Tibial artery (tissue), 4 donors: ENCODE results near the gene ZNF182.
"Not testable (repeated sequence)": the region's sequence is repeated elsewhere in the genome, so short reads cannot be mapped to it uniquely, and the experiment has no call there.

Experiments
- DNase-seq, 2 donors: peaks; one replicate each; pipeline ENCODE4 v3.0.0-alpha.2; 2019
- H3K27ac ChIP-seq, 2 donors: fragments of 200-600 bp; sonication (generic) in 1 of 2; 1 replicate in 1 of 2; 2 replicates in 1 of 2; pipeline ENCODE4 v1.5.1; 2018 to 2019; ENCODE audit warnings: mild to moderate bottlenecking in 1 of 2
- H3K27me3 ChIP-seq, 2 donors: fragments of 200-600 bp; sonication (generic) in 1 of 2; one replicate each; pipeline versions ENCODE4 v1.5.1 to v1.6.0; 2016 to 2019
- H3K36me3 ChIP-seq, 3 donors: fragments of 200-600 bp; sonication (generic) in 2 of 3; one replicate each; pipeline ENCODE4 v1.5.1; 2016 to 2019; ENCODE audit warnings: mild to moderate bottlenecking in 2 of 3
- H3K4me1 ChIP-seq, 4 donors: fragments of 200-600 bp; sonication (generic) in 2 of 4; 1 replicate in 3 of 4; 2 replicates in 1 of 4; pipeline ENCODE4 v1.5.1; 2016 to 2019
- H3K4me3 ChIP-seq, 2 donors: fragments of 200-600 bp; sonication (generic) in 1 of 2; 1 replicate in 1 of 2; 2 replicates in 1 of 2; pipeline ENCODE4 v1.5.1; 2018 to 2019; ENCODE audit warnings: mild to moderate bottlenecking in 2 of 2
- H3K9me3 ChIP-seq, 3 donors: fragments of 200-600 bp; sonication (generic) in 1 of 3; one replicate each; pipeline ENCODE4 v1.5.1; 2016 to 2019
- intact Hi-C: fragments of 100-400 bp; cut with DNase I; formaldehyde crosslinking; loops from one replicate; pipeline ENCODE4 v1.15.0; 2023; ENCODE audit warnings: low total_unique reads
- TF ChIP-seq, protein P1 (sequence below), 2 experiments: fragments of 200-600 bp in 1 of 2; fragments of 450-650 bp in 1 of 2; IDR thresholded peaks; one replicate each; pipeline ENCODE4 v1.5.1; 2017 to 2019; ENCODE audit warnings: antibody characterized with exemption in 2 of 2, mild to moderate bottlenecking in 1 of 2, moderate library complexity in 1 of 2

ZNF182 gene

DNA sequence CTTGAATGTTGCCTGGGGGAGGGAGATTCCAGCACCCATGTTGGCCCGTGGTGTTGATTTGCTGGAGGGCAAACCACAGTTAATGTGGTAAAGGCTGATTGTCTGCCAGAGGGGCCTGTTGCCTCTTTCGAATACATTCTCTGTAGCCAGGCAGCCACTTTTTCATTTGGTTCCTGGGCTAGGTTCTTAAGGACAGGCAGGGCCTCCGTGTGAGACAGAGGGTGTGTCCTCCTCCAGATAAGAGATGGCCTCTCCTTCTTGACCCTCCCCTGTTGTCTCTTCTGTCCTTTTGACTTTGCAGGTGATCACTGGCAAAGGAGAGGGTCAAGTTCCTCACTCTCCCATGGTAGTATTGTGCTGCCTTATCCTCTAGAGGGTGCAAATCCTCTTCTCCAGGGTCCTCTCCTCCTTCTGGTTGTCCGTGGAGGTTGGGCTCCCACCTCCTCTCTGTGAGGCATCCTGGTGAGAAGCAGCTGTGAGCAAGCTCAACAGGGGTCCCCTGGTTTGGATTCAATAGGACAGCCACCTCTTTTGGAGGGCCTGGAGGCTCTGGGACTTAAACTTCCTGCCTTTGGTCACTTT is 44.9 kb downstream of the ZNF182 start:
- H3K27ac ChIP-seq = no peak overlapping the region
- intact Hi-C loops = no loop called here

GRCh38 chrX:47958206-47958605 is 45.6 kb downstream of the ZNF182 start:
- intact Hi-C loops, H3K36me3 ChIP-seq, H3K9me3 ChIP-seq, H3K27ac ChIP-seq, H3K27me3 ChIP-seq, H3K4me3 ChIP-seq, DNase-seq, H3K4me1 ChIP-seq: not testable (repeated sequence)

More for the DNA sequence above, 44.9 kb downstream of the ZNF182 start:
- H3K4me1 ChIP-seq = no peaks in the 10 kb centered on the region
- H3K36me3 ChIP-seq = no peaks in the 10 kb centered on the region
- H3K4me3 ChIP-seq = no peak overlapping the region
- no peaks in the 10 kb centered on the region for H3K9me3 ChIP-seq
- TF ChIP-seq, protein P1, sequence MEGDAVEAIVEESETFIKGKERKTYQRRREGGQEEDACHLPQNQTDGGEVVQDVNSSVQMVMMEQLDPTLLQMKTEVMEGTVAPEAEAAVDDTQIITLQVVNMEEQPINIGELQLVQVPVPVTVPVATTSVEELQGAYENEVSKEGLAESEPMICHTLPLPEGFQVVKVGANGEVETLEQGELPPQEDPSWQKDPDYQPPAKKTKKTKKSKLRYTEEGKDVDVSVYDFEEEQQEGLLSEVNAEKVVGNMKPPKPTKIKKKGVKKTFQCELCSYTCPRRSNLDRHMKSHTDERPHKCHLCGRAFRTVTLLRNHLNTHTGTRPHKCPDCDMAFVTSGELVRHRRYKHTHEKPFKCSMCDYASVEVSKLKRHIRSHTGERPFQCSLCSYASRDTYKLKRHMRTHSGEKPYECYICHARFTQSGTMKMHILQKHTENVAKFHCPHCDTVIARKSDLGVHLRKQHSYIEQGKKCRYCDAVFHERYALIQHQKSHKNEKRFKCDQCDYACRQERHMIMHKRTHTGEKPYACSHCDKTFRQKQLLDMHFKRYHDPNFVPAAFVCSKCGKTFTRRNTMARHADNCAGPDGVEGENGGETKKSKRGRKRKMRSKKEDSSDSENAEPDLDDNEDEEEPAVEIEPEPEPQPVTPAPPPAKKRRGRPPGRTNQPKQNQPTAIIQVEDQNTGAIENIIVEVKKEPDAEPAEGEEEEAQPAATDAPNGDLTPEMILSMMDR (IDR thresholded peaks at IDR 0.05) = no peak
- no peak for DNase-seq
- no peaks in the 10 kb centered on the region for H3K27me3 ChIP-seq

DNA sequence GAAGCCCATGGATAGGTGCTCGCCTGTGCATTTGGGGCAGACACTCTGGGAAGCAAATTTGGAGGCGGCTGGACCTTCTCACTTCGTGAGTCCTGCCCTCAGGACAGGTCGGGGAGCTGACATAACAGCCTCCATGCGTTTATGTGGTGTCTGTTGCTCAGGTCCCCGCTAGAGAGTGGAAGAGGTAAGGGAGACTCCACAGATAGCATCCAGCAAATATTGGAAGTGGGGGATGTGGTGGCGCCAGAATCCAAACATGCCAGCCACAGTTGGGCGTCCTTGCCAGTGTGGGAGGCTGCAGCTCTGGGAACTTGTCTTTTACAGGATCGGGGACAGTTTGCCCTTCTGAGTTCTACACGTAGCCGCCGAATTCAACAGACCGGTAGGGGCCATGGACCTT is 47.8 kb downstream of the ZNF182 start:
- Histone ChIP-seq H3K4me3 (no peak overlapping the region), H3K36me3 (no peaks in the 10 kb centered on the region), H3K9me3 (peaks cover 0 to 13% (median 6%) of the 10 kb centered on the region in 3 donors), H3K27ac (no peak overlapping the region), H3K4me1 (no peaks in the 10 kb centered on the region), H3K27me3 (no peaks in the 10 kb centered on the region)
- TF ChIP-seq, protein P1 (IDR thresholded peaks at IDR 0.05) = no peak
- intact Hi-C loops = no loop called here
- no peak for DNase-seq

DNA sequence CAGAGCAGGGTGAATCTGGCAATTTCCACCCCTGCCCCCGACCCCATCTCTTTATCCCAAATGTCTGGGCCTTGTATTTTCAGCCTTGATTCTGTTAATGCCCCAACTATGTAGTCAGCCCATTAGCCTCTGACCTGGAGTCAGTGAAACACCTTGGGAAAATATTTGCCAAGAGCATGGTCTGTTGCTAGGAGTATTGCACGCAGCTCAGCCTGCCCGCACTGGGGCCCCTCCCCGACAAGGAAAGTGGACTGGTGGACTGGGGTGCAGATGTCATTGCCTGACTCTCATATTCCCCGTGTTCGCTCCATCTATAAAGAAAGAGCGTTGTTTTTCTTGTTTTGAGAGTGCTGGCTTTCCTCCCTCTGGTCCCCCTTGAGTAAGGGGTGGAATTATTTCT is 48.5 kb downstream of the ZNF182 start:
- H3K27me3 ChIP-seq, H3K4me1 ChIP-seq, DNase-seq, H3K27ac ChIP-seq, intact Hi-C loops, H3K4me3 ChIP-seq, H3K36me3 ChIP-seq: not testable (repeated sequence)
- H3K9me3 ChIP-seq = peaks cover 0 to 18% (median 6%) of the 10 kb centered on the region in 3 donors

DNA sequence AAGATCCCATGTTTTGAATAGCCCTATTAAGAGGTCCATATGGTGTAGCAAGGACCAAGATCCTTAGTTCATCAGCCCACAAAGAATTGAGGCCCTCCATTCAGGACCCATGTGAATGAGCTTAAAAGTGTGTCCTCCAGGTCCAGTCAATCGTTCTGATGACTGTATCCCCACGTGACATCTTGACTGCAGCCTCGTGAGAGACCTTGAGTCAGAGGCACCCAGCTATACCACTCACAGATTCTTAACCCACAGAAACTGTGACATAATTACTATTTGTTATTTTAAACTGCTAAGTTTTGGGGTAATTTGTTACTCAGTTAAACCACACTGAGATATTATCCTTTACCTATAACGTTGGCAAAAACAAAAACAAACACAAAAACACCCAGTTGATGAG is 62.4 kb downstream of the ZNF182 start:
- H3K27me3 ChIP-seq = no peaks in the 10 kb centered on the region
- no peaks in the 10 kb centered on the region for H3K4me1 ChIP-seq
- no peak overlapping the region for H3K27ac ChIP-seq
- TF ChIP-seq, protein P1 (IDR thresholded peaks at IDR 0.05) = no peak
- no peak overlapping the region for H3K4me3 ChIP-seq
- H3K36me3 ChIP-seq = no peaks in the 10 kb centered on the region
- DNase-seq = no peak
- intact Hi-C loops = no loop called here
- H3K9me3 ChIP-seq = peaks cover 0 to 13% (median 0%) of the 10 kb centered on the region in 3 donors

DNA sequence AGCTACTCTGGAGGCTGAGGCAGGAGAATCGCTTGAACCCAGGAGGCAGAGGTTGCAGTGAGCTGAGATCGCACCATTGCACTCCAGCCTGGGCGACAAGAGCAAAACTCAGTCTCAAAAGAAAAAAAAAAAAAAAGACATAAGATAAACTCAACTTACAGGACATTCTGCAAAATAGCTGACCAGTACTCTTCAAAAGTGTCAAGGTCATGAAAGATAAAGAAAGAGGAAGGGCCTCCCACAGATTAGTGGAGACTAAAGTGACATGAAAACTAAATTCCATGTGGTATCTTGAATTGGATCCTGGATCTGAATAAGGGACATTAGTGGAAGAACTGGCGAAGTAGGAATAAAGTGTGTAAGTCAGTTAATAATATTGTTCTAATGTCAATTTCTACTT is 63.3 kb downstream of the ZNF182 start:
- TF ChIP-seq, protein P1 (IDR thresholded peaks at IDR 0.05) = no peak
- Histone ChIP-seq H3K36me3 (no peaks in the 10 kb centered on the region), H3K27ac (no peak overlapping the region), H3K4me1 (no peaks in the 10 kb centered on the region), H3K4me3 (no peak overlapping the region), H3K9me3 (peaks cover 0 to 13% (median 0%) of the 10 kb centered on the region in 3 donors), H3K27me3 (no peaks in the 10 kb centered on the region)
- no peak for DNase-seq
- intact Hi-C loops = no loop called here

GRCh38 chrX:47936940-47937317 is 66.9 kb downstream of the ZNF182 start:
- peaks cover 0 to 6% (median 0%) of the 10 kb centered on the region in 3 donors for H3K9me3 ChIP-seq
- TF ChIP-seq, protein P1 (IDR thresholded peaks at IDR 0.05) = no peak
- no peak overlapping the region for H3K27ac ChIP-seq
- H3K36me3 ChIP-seq = no peaks in the 10 kb centered on the region
- H3K4me3 ChIP-seq = no peak overlapping the region
- DNase-seq = no peak
- H3K4me1 ChIP-seq = no peaks in the 10 kb centered on the region
- intact Hi-C loops = no loop called here
- no peaks in the 10 kb centered on the region for H3K27me3 ChIP-seq
